H9 (cell line): ENCODE data around the gene UBFD1. TPM values are rescaled to one million over a fixed set of nuclear protein-coding genes. Genes with fewer than 3 reads are reported as not detected.

Experiments used
- DNase-seq: peaks from one replicate; pipeline ENCODE4 v3.0.0-alpha.2; 2017
- H2AFZ ChIP-seq: one replicate; pipeline ENCODE4 v1.6.1; 2013; ENCODE audit warnings: mild to moderate bottlenecking, low read length, control low read depth, moderate library complexity
- H2AK5ac ChIP-seq: 2 replicates; pipeline ENCODE4 v1.6.1; 2013; ENCODE audit warnings: low read length, control low read depth, mixed read lengths; ENCODE audit not compliant: insufficient read length
- H2BK120ac ChIP-seq: one replicate; pipeline ENCODE4 v1.6.1; 2013; ENCODE audit warnings: low read depth, mild to moderate bottlenecking, low read length, control low read depth, inconsistent platforms; ENCODE audit not compliant: poor library complexity, severe bottlenecking
- H2BK12ac ChIP-seq: 2 replicates; pipeline ENCODE4 v1.6.1; 2013; ENCODE audit warnings: low read length, control low read depth, mixed read lengths, low read depth; ENCODE audit not compliant: insufficient read length
- H2BK15ac ChIP-seq: 2 replicates; pipeline ENCODE4 v1.6.1; 2013; ENCODE audit warnings: low read depth, low read length, control low read depth
- H2BK20ac ChIP-seq: one replicate; pipeline ENCODE4 v1.6.1; 2013; ENCODE audit warnings: low read depth, mild to moderate bottlenecking, low read length, control low read depth, inconsistent platforms; ENCODE audit not compliant: poor library complexity, severe bottlenecking
- H2BK5ac ChIP-seq: 2 replicates; pipeline ENCODE4 v1.6.1; 2013; ENCODE audit warnings: low read length, control low read depth, mixed read lengths; ENCODE audit not compliant: insufficient read length
- H3K14ac ChIP-seq: 2 replicates; pipeline ENCODE4 v1.6.1; 2013; ENCODE audit warnings: low read length, control low read depth; ENCODE audit not compliant: insufficient read depth
- H3K18ac ChIP-seq: 2 replicates; pipeline ENCODE4 v1.6.1; 2013; ENCODE audit warnings: low read depth, mild to moderate bottlenecking, mixed read lengths, low read length, control low read depth; ENCODE audit not compliant: insufficient read length
- H3K23ac ChIP-seq: 2 replicates; pipeline ENCODE4 v1.6.1; 2013; ENCODE audit warnings: low read length, control low read depth, mixed read lengths, low read depth; ENCODE audit not compliant: insufficient read length
- H3K23me2 ChIP-seq: 2 replicates; pipeline ENCODE4 v1.6.1; 2013; ENCODE audit warnings: low read depth, mild to moderate bottlenecking, mixed read lengths, low read length, control low read depth; ENCODE audit not compliant: insufficient read length, poor library complexity, severe bottlenecking
- H3K27ac ChIP-seq: 2 replicates; pipeline ENCODE4 v1.5.1; 2013; ENCODE audit warnings: low read length, control low read depth, mixed read lengths, low read depth; ENCODE audit not compliant: insufficient read length
- H3K27me3 ChIP-seq: 2 replicates; pipeline ENCODE4 v1.6.1; 2013; ENCODE audit warnings: low read length, control low read depth, inconsistent platforms; ENCODE audit not compliant: insufficient read depth
- H3K4ac ChIP-seq: 2 replicates; pipeline ENCODE4 v1.6.1; 2013; ENCODE audit warnings: low read depth, mild to moderate bottlenecking, control low read depth, inconsistent platforms, low read length, moderate library complexity
- H3K4me1 ChIP-seq: 2 replicates; pipeline ENCODE4 v1.6.1; 2013; ENCODE audit warnings: low read length, control low read depth, inconsistent platforms; ENCODE audit not compliant: insufficient read depth
- H3K4me2 ChIP-seq: 2 replicates; pipeline ENCODE4 v1.6.1; 2013; ENCODE audit warnings: low read length, control low read depth, mixed read lengths; ENCODE audit not compliant: insufficient read length, insufficient read depth
- H3K56ac ChIP-seq: 2 replicates; pipeline ENCODE4 v1.6.1; 2013; ENCODE audit warnings: low read depth, mild to moderate bottlenecking, mixed read lengths, low read length, control low read depth; ENCODE audit not compliant: insufficient read length
- H3K79me1 ChIP-seq: 2 replicates; pipeline ENCODE4 v1.6.1; 2013; ENCODE audit warnings: low read depth, mild to moderate bottlenecking, moderate library complexity, low read length, control low read depth, inconsistent platforms; ENCODE audit not compliant: insufficient read depth, poor library complexity, severe bottlenecking
- H3K79me2 ChIP-seq: 2 replicates; pipeline ENCODE4 v1.6.1; 2013; ENCODE audit warnings: low read length, control low read depth, inconsistent platforms; ENCODE audit not compliant: insufficient read depth
- H3K9ac ChIP-seq: 2 replicates; pipeline ENCODE4 v1.6.1; 2013; ENCODE audit warnings: low read length, control low read depth, mixed read lengths; ENCODE audit not compliant: insufficient read length; ENCODE audit errors: extremely low read depth
- H3K9me3 ChIP-seq: one replicate; pipeline ENCODE4 v1.6.1; 2013; ENCODE audit warnings: low read depth, low read length, inconsistent platforms; ENCODE audit not compliant: control insufficient read depth
- H3T11ph ChIP-seq: one replicate; pipeline ENCODE4 v1.6.1; 2013; ENCODE audit warnings: mild to moderate bottlenecking, low read length, control low read depth, inconsistent platforms
- H4K20me1 ChIP-seq: one replicate; pipeline ENCODE4 v1.6.1; 2013; ENCODE audit not compliant: control insufficient read depth, insufficient read length, insufficient read depth
- H4K5ac ChIP-seq: 2 replicates; pipeline ENCODE4 v1.6.1; 2013; ENCODE audit warnings: low read depth, mild to moderate bottlenecking, mixed read lengths, low read length, control low read depth; ENCODE audit not compliant: insufficient read length
- H4K8ac ChIP-seq: replicated peaks from 2 replicates; pipeline ENCODE4 v1.6.1; 2013; ENCODE audit warnings: low read length, control low read depth, mixed read lengths, low read depth; ENCODE audit not compliant: insufficient read length
- H4K91ac ChIP-seq: 2 replicates; pipeline ENCODE4 v1.6.1; 2013; ENCODE audit warnings: low read depth, mild to moderate bottlenecking, moderate library complexity, mixed read lengths, low read length, control low read depth; ENCODE audit not compliant: insufficient read length
- H3K27ac Mint-ChIP-seq, 3 experiments: 2 replicates in 2 of 3; 3 replicates in 1 of 3; pipeline ENCODE4 v1.8.0; 2020 to 2021; ENCODE audit warnings: mixed read lengths in 3 of 3, mild to moderate bottlenecking in 1 of 3, moderate library complexity in 1 of 3
- H3K27me3 Mint-ChIP-seq: 2 replicates; pipeline ENCODE4 v1.8.0; 2021; ENCODE audit warnings: low read depth, mild to moderate bottlenecking, moderate library complexity, mixed read lengths
- H3K36me3 Mint-ChIP-seq, 3 experiments: 2 replicates in 2 of 3; 3 replicates in 1 of 3; pipeline ENCODE4 v1.8.0; 2020 to 2021; ENCODE audit warnings: low read depth in 3 of 3, mixed read lengths in 3 of 3; ENCODE audit not compliant: insufficient read depth in 1 of 3
- H3K4me1 Mint-ChIP-seq, 2 experiments: 2 replicates each; pipeline ENCODE4 v1.8.0; 2020; ENCODE audit warnings: mixed read lengths in 2 of 2
- H3K4me3 Mint-ChIP-seq, 2 experiments: 2 replicates in 1 of 2; 3 replicates in 1 of 2; pipeline ENCODE4 v1.8.0; 2020 to 2021; ENCODE audit warnings: mild to moderate bottlenecking in 2 of 2, mixed read lengths in 2 of 2, moderate library complexity in 1 of 2
- H3K9me3 Mint-ChIP-seq, 2 experiments: 2 replicates in 1 of 2; 3 replicates in 1 of 2; pipeline ENCODE4 v1.8.0; 2020; ENCODE audit warnings: mild to moderate bottlenecking in 2 of 2, mixed read lengths in 2 of 2, moderate library complexity in 1 of 2
- WGBS: extraction: QIAGEN DNeasy Blood & Tissue Kit; methylation state at CpG from one replicate; pipeline ENCODE4 v1.1.7; 2013; ENCODE audit warnings: missing lambda C conversion rate, low lambda C conversion rate, mixed read lengths; ENCODE audit not compliant: insufficient read length; ENCODE audit errors: extremely low coverage; 5-methylcytosine and 5-hydroxymethylcytosine counted together
- total RNA-seq: library from RNA; stranded (reverse); gene quantifications from 2 replicates; pipeline ENCODE4 v1.2.1, GENCODE V29; 2021
- TF ChIP-seq, protein P1 (sequence below): fragments of 200-600 bp; sonication (generic); conservative IDR thresholded peaks from 3 replicates; pipeline ENCODE4 v1.8.0; 2021; ENCODE audit warnings: antibody characterized with exemption, mild to moderate bottlenecking

Gene UBFD1
- total RNA-seq, 1 experiment from 2014 or later = 107 TPM

DNA sequence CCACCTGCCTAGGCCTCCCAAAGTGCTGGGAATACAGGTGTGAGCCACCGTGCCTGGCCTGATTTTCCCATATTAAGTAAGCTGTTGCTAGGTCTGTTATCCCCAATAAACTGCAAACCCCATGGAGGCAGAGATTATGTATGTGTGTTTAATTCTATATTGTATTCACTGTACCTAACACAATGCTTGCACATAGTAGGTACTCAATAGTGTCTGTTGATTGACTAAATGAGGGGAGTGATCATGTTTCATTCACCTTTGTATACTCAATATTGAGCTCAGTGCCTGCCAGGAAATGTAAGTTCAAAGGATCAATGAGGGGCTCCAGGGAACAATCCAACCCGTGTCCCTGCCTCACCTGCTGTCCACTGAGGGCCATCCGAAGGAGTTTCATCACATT lies 32.6 kb upstream of the UBFD1 start:
- Histone ChIP-seq H3K9ac (no peak overlapping the region), H3K23ac (no peak overlapping the region), H4K5ac (no peak overlapping the region), H2BK120ac (no peak overlapping the region), H4K20me1 (no peaks in the 10 kb centered on the region), H3K27me3 (no peaks in the 10 kb centered on the region), H3K4me1 (no peaks in the 10 kb centered on the region), H3T11ph (no peak overlapping the region), H4K8ac (no peak overlapping the region), H2BK15ac (no peak overlapping the region), H2AFZ (no peak overlapping the region), H2AK5ac (no peak overlapping the region), H3K79me2 (no peaks in the 10 kb centered on the region), H2BK20ac (no peak overlapping the region), H3K14ac (no peak overlapping the region), H3K18ac (no peak overlapping the region), H3K27ac (no peak overlapping the region), H2BK12ac (no peak overlapping the region), H3K79me1 (no peaks in the 10 kb centered on the region), H3K56ac (no peak overlapping the region), H3K9me3 (no peaks in the 10 kb centered on the region), H3K4me2 (no peak overlapping the region), H3K4ac (no peak overlapping the region), H2BK5ac (no peak overlapping the region), H3K23me2 (no peaks in the 10 kb centered on the region), H4K91ac (no peak overlapping the region)
- H3K4me3 Mint-ChIP-seq = no peak overlapping the region
- WGBS = no CpG with 5 or more reads among the region's 3 CpGs
- peaks cover 35 to 78% (median 74%) of the 10 kb centered on the region in 3 experiments for H3K36me3 Mint-ChIP-seq
- no peak overlapping the region for H3K27ac Mint-ChIP-seq
- DNase-seq = no peak
- H3K9me3 Mint-ChIP-seq = no peaks in the 10 kb centered on the region
- no peaks in the 10 kb centered on the region for H3K4me1 Mint-ChIP-seq
- TF ChIP-seq, protein P1, sequence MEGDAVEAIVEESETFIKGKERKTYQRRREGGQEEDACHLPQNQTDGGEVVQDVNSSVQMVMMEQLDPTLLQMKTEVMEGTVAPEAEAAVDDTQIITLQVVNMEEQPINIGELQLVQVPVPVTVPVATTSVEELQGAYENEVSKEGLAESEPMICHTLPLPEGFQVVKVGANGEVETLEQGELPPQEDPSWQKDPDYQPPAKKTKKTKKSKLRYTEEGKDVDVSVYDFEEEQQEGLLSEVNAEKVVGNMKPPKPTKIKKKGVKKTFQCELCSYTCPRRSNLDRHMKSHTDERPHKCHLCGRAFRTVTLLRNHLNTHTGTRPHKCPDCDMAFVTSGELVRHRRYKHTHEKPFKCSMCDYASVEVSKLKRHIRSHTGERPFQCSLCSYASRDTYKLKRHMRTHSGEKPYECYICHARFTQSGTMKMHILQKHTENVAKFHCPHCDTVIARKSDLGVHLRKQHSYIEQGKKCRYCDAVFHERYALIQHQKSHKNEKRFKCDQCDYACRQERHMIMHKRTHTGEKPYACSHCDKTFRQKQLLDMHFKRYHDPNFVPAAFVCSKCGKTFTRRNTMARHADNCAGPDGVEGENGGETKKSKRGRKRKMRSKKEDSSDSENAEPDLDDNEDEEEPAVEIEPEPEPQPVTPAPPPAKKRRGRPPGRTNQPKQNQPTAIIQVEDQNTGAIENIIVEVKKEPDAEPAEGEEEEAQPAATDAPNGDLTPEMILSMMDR = no peak
- H3K27me3 Mint-ChIP-seq = no peaks in the 10 kb centered on the region
